ENCODE measurements around the gene CA12. TPM values are rescaled to one million over a fixed set of nuclear protein-coding genes. Genes with fewer than 3 reads are reported as not detected.

The CA12 gene
- total RNA-seq, 2 donors from 2014 or later = 1.2 to 2.1 TPM

GRCh38 chr15:63292771-63293170 lies 88.9 kb downstream of the CA12 start:
- H3K27me3 ChIP-seq (ENCODE audit: control insufficient read depth, insufficient read depth, low read length, poor library complexity, severe bottlenecking) = no peaks in the 10 kb centered on the region
- Mint-ChIP-seq H3K27me3 (ENCODE audit: insufficient read depth) (no peaks in the 10 kb centered on the region), H3K4me3 (no peak overlapping the region), H3K9me3 (no peaks in the 10 kb centered on the region), H3K36me3 (ENCODE audit: low read depth) (peaks cover 15% of the 10 kb centered on the region), H3K27ac (no peak overlapping the region), H3K4me1 (no peaks in the 10 kb centered on the region)
- no peak for TF ChIP-seq CTCF (conservative IDR thresholded peaks at IDR 0.05)
- 90 to 98% methylated on average over 4 to 5 of the region's 5 CpGs for WGBS, 2 experiments (ENCODE audit: insufficient coverage in 1 of 2, insufficient read length in 1 of 2)
- H3K4me1 ChIP-seq (ENCODE audit: control insufficient read depth, insufficient read depth, low read length) = no peaks in the 10 kb centered on the region
- no peaks in the 10 kb centered on the region for H3K36me3 ChIP-seq (ENCODE audit: control insufficient read depth, insufficient read depth, low read length)
- no peaks in the 10 kb centered on the region for H3K9me3 ChIP-seq (ENCODE audit: control insufficient read depth, low read length)
- H3K27ac ChIP-seq (ENCODE audit: low read depth, low read length) = no peak overlapping the region
- no peak overlapping the region for H3K4me3 ChIP-seq (ENCODE audit: low read length)
- no peak for DNase-seq
- H3K9ac ChIP-seq (ENCODE audit: extremely low read depth, low read length, poor library complexity, severe bottlenecking) = no peak overlapping the region

GRCh38 chr15:63292241-63292640 lies 89.4 kb downstream of the CA12 start:
- Mint-ChIP-seq H3K36me3 (ENCODE audit: low read depth) (peaks cover 13% of the 10 kb centered on the region), H3K9me3 (no peaks in the 10 kb centered on the region), H3K4me1 (no peaks in the 10 kb centered on the region), H3K27me3 (ENCODE audit: insufficient read depth) (no peaks in the 10 kb centered on the region), H3K27ac (no peak overlapping the region), H3K4me3 (no peak overlapping the region)
- Histone ChIP-seq H3K4me3 (ENCODE audit: low read length) (no peak overlapping the region), H3K9ac (ENCODE audit: extremely low read depth, low read length, poor library complexity, severe bottlenecking) (no peak overlapping the region), H3K9me3 (ENCODE audit: control insufficient read depth, low read length) (no peaks in the 10 kb centered on the region), H3K27me3 (ENCODE audit: control insufficient read depth, insufficient read depth, low read length, poor library complexity, severe bottlenecking) (no peaks in the 10 kb centered on the region), H3K27ac (ENCODE audit: low read depth, low read length) (no peak overlapping the region), H3K36me3 (ENCODE audit: control insufficient read depth, insufficient read depth, low read length) (no peaks in the 10 kb centered on the region), H3K4me1 (ENCODE audit: control insufficient read depth, insufficient read depth, low read length) (no peaks in the 10 kb centered on the region)
- 96 to 100% methylated on average over 2 to 3 of the region's 3 CpGs for WGBS, 2 experiments (ENCODE audit: insufficient coverage in 1 of 2, insufficient read length in 1 of 2)
- no peak for TF ChIP-seq CTCF (conservative IDR thresholded peaks at IDR 0.05)
- DNase-seq = no peak

- Histone ChIP-seq H3K4me3 (ENCODE audit: low read length) (no peak overlapping the region), H3K4me1 (ENCODE audit: control insufficient read depth, insufficient read depth, low read length) (no peaks in the 10 kb centered on the region), H3K27ac (ENCODE audit: low read depth, low read length) (no peak overlapping the region), H3K27me3 (ENCODE audit: control insufficient read depth, insufficient read depth, low read length, poor library complexity, severe bottlenecking) (no peaks in the 10 kb centered on the region), H3K36me3 (ENCODE audit: control insufficient read depth, insufficient read depth, low read length) (no peaks in the 10 kb centered on the region), H3K9me3 (ENCODE audit: control insufficient read depth, low read length) (no peaks in the 10 kb centered on the region), H3K9ac (ENCODE audit: extremely low read depth, low read length, poor library complexity, severe bottlenecking) (no peak overlapping the region)
- Mint-ChIP-seq H3K4me1 (no peaks in the 10 kb centered on the region), H3K36me3 (ENCODE audit: low read depth) (peaks cover 13% of the 10 kb centered on the region), H3K9me3 (no peaks in the 10 kb centered on the region), H3K27me3 (ENCODE audit: insufficient read depth) (no peaks in the 10 kb centered on the region), H3K27ac (no peak overlapping the region), H3K4me3 (no peak overlapping the region)
- no peak for TF ChIP-seq CTCF (conservative IDR thresholded peaks at IDR 0.05)
- DNase-seq = no peak
Observed at GRCh38 chr15:63291507-63291906, 90.1 kb downstream of the CA12 start.

All from endodermal cell (in vitro differentiated cells).